Gastrocnemius medialis (tissue), 4 donors: ENCODE data around the gene FOLH1. TPM values are rescaled to one million over a fixed set of nuclear protein-coding genes. Genes with fewer than 3 reads are reported as not detected.
"Not testable (repeated sequence)": the region's sequence is repeated elsewhere in the genome, so short reads cannot be mapped to it uniquely, and the experiment has no call there.

ENCODE experiments used
- ATAC-seq, 2 donors: fragments of 150-250 bp; one replicate each; pipeline ENCODE4 v1.9.1; 2016
- DNase-seq, 2 donors: peaks; one replicate each; pipeline ENCODE4 v3.0.0-alpha.2; 2019
- H3K27ac ChIP-seq, 4 donors: fragments of 200-600 bp; sonication (generic); 1 replicate in 1 of 4; 2 replicates in 3 of 4; pipeline ENCODE4 v1.5.1; 2016 to 2018; ENCODE audit warnings: mild to moderate bottlenecking in 2 of 4, moderate library complexity in 1 of 4
- H3K27me3 ChIP-seq, 3 donors: fragments of 200-600 bp; sonication (generic) in 2 of 3; 1 replicate in 1 of 3; 2 replicates in 2 of 3; pipeline versions ENCODE4 v1.5.1 to v1.6.0; 2016 to 2019; ENCODE audit warnings: mild to moderate bottlenecking in 1 of 3, moderate library complexity in 1 of 3
- H3K36me3 ChIP-seq, 2 donors: fragments of 200-600 bp; sonication (generic) in 1 of 2; one replicate each; pipeline ENCODE4 v1.5.1; 2017 to 2018
- H3K4me1 ChIP-seq, 2 donors: fragments of 200-600 bp; sonication (generic) in 1 of 2; one replicate each; pipeline ENCODE4 v1.5.1; 2016 to 2017; ENCODE audit warnings: mild to moderate bottlenecking in 2 of 2
- H3K4me3 ChIP-seq, 4 donors: fragments of 200-600 bp; sonication (generic) in 3 of 4; 1 replicate in 1 of 4; 2 replicates in 3 of 4; pipeline ENCODE4 v1.5.1; 2016 to 2019; ENCODE audit warnings: mild to moderate bottlenecking in 2 of 4
- H3K9me3 ChIP-seq, 3 donors: fragments of 200-600 bp; sonication (generic) in 2 of 3; 1 replicate in 1 of 3; 2 replicates in 2 of 3; pipeline ENCODE4 v1.5.1; 2016 to 2019
- POLR2A ChIP-seq, 2 donors: fragments of 450-650 bp; IDR thresholded peaks; one replicate each; pipeline ENCODE4 v1.6.1; 2017; ENCODE audit warnings: antibody characterized with exemption in 2 of 2, mild to moderate bottlenecking in 2 of 2, moderate library complexity in 2 of 2
- in situ Hi-C, 4 donors: fragments of 200-750 bp; cut with MboI; loops; one replicate each; pipeline versions ENCODE4 v1.15.0 to v1.8.0; 2017; ENCODE audit warnings: low sequenced_read_pairs in 4 of 4
- intact Hi-C: fragments of 100-400 bp; cut with DNase I; formaldehyde crosslinking; loops from one replicate; pipeline ENCODE4 v1.15.1; 2023; ENCODE audit warnings: low total_unique reads
- total RNA-seq, 4 donors: library from RNA; depleted of rRNA; stranded (reverse); fragments of >200 nt; gene quantifications; one replicate each; pipeline versions ENCODE4 v1.1.0 to v1.2.3, GENCODE V29; 2016
- TF ChIP-seq, protein P1 (sequence below), 5 experiments: fragments of 450-650 bp in 3 of 5; fragments of 200-600 bp in 2 of 5; sonication (generic) in 2 of 5; IDR thresholded peaks in 4 of 5; conservative IDR thresholded peaks in 1 of 5; 1 replicate in 4 of 5; 2 replicates in 1 of 5; pipeline ENCODE4 v1.5.1; 2016 to 2019; ENCODE audit warnings: antibody characterized with exemption in 5 of 5, mild to moderate bottlenecking in 3 of 5, moderate library complexity in 3 of 5

Gene FOLH1
- total RNA-seq, 4 donors from 2014 or later: not detected

DNA sequence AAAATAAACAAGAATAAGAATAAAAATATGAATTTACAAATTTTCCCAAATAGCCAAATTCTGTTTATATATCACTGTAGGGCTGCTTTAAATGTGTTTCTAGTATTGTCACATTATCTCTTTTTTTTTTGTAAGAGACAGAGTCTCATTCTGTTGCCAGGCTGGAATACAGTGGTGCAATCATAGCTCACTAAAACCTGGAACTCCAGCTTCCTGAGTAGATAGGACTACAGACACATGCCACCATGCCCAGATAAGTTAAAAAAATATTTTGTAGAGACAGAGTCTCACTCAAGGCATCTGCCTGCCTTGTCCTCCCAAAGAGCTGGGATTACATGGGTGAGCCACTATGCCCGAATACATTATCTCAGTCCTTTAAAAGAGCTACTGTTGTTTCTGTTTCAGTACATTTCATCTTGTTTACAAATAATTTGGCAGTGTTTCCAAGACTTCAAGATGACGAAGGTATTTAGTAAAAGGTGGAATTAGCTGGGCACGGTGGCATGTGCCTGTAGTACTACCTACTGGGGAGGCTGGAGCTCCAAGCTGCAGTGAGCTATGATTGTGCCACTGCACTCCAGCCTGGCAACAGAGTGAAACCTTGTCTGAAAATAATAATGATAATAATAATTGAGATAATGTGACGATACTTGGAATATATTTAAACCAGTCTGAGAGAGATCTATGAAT is 6.0 kb downstream of the FOLH1 start:
- Histone ChIP-seq H3K4me1 (no peaks in the 10 kb centered on the region), H3K27me3 (no peaks in the 10 kb centered on the region), H3K9me3 (no peaks in the 10 kb centered on the region), H3K36me3 (no peaks in the 10 kb centered on the region), H3K4me3 (no peak overlapping the region), H3K27ac (no peak overlapping the region)
- ATAC-seq (no peak), DNase-seq (no peak)
- TF ChIP-seq POLR2A (IDR thresholded peaks at IDR 0.05): no peak
- TF ChIP-seq, protein P1, sequence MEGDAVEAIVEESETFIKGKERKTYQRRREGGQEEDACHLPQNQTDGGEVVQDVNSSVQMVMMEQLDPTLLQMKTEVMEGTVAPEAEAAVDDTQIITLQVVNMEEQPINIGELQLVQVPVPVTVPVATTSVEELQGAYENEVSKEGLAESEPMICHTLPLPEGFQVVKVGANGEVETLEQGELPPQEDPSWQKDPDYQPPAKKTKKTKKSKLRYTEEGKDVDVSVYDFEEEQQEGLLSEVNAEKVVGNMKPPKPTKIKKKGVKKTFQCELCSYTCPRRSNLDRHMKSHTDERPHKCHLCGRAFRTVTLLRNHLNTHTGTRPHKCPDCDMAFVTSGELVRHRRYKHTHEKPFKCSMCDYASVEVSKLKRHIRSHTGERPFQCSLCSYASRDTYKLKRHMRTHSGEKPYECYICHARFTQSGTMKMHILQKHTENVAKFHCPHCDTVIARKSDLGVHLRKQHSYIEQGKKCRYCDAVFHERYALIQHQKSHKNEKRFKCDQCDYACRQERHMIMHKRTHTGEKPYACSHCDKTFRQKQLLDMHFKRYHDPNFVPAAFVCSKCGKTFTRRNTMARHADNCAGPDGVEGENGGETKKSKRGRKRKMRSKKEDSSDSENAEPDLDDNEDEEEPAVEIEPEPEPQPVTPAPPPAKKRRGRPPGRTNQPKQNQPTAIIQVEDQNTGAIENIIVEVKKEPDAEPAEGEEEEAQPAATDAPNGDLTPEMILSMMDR (IDR thresholded peaks at IDR 0.05 in 4 of 5, conservative IDR thresholded peaks at IDR 0.05 in 1 of 5): no peak
- in situ Hi-C loops (no loop called here), intact Hi-C loops (no loop called here)

GRCh38 chr11:49196775-49197174 is 11.6 kb downstream of the FOLH1 start:
- H3K27ac ChIP-seq, H3K27me3 ChIP-seq, H3K36me3 ChIP-seq, H3K4me1 ChIP-seq, ATAC-seq, intact Hi-C loops, in situ Hi-C loops, H3K9me3 ChIP-seq, DNase-seq, H3K4me3 ChIP-seq: not testable (repeated sequence)

GRCh38 chr11:49196002-49196401 is 12.4 kb downstream of the FOLH1 start:
- ATAC-seq, H3K4me3 ChIP-seq, H3K4me1 ChIP-seq, intact Hi-C loops, H3K36me3 ChIP-seq, in situ Hi-C loops, H3K27me3 ChIP-seq, H3K9me3 ChIP-seq, H3K27ac ChIP-seq, DNase-seq: not testable (repeated sequence)

DNA sequence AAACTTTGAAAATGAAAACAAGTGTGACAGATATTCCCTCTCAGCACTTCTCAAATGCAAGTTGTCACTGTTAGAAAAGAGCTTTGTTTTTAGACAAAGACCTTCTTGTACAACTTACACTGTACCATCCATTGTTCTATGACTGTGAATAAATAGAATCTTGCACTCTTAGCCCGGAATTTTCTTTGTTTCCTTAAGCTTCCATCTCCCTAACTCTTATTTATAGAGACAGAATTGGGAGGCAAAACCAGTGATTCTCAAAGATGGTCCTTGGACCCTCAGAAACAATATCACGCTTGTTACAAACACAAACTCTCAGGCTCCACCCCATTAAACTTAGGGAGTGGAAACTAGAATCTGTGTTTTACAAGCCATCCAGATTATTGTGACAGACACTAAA is 18.1 kb downstream of the FOLH1 start:
- H3K9me3 ChIP-seq, in situ Hi-C loops, H3K36me3 ChIP-seq, H3K27ac ChIP-seq, H3K4me1 ChIP-seq, H3K27me3 ChIP-seq, ATAC-seq, DNase-seq, intact Hi-C loops, H3K4me3 ChIP-seq: not testable (repeated sequence)

- H3K4me1 ChIP-seq, H3K27me3 ChIP-seq, DNase-seq, intact Hi-C loops, H3K4me3 ChIP-seq, in situ Hi-C loops, ATAC-seq, H3K9me3 ChIP-seq, H3K36me3 ChIP-seq, H3K27ac ChIP-seq: not testable (repeated sequence)
These were observed 22.2 kb downstream of the FOLH1 start for GRCh38 chr11:49186225-49186624.

DNA sequence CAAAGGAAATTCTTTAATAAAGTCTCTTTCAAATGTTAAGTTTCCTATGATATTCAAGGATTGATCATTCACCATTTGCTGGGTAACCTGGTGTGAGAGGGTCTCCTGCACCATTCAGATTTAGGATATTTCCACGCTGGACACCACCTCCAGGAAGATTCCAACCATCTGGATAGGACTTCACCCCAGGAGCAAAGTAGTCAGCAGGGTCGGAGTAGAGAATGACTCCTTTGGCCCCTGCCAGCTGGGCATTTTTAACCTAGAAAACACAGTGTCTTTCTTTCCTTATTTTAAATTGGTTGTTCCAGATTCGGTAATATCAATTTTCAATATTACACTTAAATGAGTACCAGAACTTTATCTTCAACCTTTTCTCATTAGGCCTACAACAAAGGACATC is 22.8 kb downstream of the FOLH1 start:
- H3K4me3 ChIP-seq, ATAC-seq, DNase-seq, H3K27ac ChIP-seq, H3K9me3 ChIP-seq, H3K4me1 ChIP-seq, in situ Hi-C loops, intact Hi-C loops, H3K36me3 ChIP-seq, H3K27me3 ChIP-seq: not testable (repeated sequence)

GRCh38 chr11:49184756-49185155 is 23.6 kb downstream of the FOLH1 start:
- H3K27me3 ChIP-seq, H3K4me1 ChIP-seq, H3K27ac ChIP-seq, H3K4me3 ChIP-seq, H3K36me3 ChIP-seq, ATAC-seq, intact Hi-C loops, in situ Hi-C loops, DNase-seq, H3K9me3 ChIP-seq: not testable (repeated sequence)

GRCh38 chr11:49177936-49178335 is 30.5 kb downstream of the FOLH1 start:
- H3K36me3 ChIP-seq, H3K9me3 ChIP-seq, H3K4me3 ChIP-seq, H3K27ac ChIP-seq, ATAC-seq, in situ Hi-C loops, DNase-seq, H3K4me1 ChIP-seq, H3K27me3 ChIP-seq, intact Hi-C loops: not testable (repeated sequence)

- H3K27me3 ChIP-seq, H3K4me3 ChIP-seq, H3K4me1 ChIP-seq, in situ Hi-C loops, H3K9me3 ChIP-seq, H3K27ac ChIP-seq, ATAC-seq, H3K36me3 ChIP-seq, intact Hi-C loops, DNase-seq: not testable (repeated sequence)
These were observed 33.0 kb downstream of the FOLH1 start for GRCh38 chr11:49175378-49175777.

DNA sequence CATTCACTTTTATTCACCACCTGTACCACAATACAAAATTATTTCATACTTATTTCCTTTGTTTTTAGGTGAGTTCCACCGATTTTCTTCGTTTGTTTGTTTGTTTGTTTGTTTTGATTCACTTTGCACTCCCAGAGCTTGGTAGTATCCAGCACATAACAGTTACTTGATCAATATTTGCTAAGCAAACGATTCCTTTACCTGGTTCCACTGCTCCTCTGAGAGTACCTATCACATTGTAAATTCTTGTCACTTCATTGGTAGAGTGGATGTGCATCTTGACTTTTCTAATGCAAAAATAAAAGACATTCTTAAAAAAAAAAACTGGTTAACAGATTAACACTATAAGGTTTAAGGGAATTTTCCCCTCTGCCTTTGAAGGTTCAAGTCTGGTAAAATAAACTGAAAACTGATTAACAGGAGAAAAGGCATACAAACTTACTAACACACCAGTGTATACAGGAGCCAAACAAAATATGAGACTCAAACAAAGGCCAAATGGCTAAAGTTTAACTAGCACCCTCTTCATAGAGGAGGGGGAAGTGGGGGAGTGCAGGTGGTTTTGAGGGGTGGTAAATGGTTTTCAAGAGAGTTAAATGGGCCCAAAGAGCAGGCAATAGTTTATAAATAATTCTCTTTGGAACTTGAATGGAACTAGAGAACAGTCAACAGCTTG is 33.6 kb downstream of the FOLH1 start:
- H3K4me3 ChIP-seq, ATAC-seq, H3K36me3 ChIP-seq, intact Hi-C loops, in situ Hi-C loops, H3K27me3 ChIP-seq, H3K4me1 ChIP-seq, H3K27ac ChIP-seq, DNase-seq, H3K9me3 ChIP-seq: not testable (repeated sequence)

DNA sequence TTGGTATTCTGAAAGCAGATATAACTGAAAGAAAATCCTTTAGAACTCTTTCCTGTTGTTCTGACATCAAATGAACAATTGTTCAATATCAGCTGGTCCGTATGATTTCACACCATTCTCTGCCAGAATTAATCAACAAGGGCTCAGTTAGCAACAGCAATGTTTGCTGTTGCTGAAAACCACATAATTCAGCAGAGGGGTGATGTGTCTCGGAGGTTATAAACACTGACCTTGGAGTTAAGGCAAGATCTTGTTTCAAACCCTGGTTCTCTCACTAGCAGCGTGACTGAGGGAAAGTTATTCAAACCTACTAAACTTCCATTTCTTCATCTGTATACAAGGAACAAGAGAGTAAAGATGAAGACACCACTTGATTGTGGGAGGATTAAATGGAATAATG is 36.8 kb downstream of the FOLH1 start:
- DNase-seq, H3K27ac ChIP-seq, intact Hi-C loops, H3K36me3 ChIP-seq, H3K9me3 ChIP-seq, in situ Hi-C loops, ATAC-seq, H3K4me3 ChIP-seq, H3K27me3 ChIP-seq, H3K4me1 ChIP-seq: not testable (repeated sequence)
